DMS53 treated with DMSO at 0.1 percent for 48 hours (cell line): ENCODE results near the gene SAMM50.
A peak's percentile ranks its signal among the peaks of the same experiment; 100 is the strongest.

Source experiments
- DNase-seq: peaks from one replicate; lab custom pipeline; 2025; ENCODE audit not compliant: unreplicated experiment; lab: John Stamatoyannopoulos, UW

The SAMM50 gene

GRCh38 chr22:44026630-44027511, 71.6 kb downstream of the SAMM50 start:
- no peak for DNase-seq

GRCh38 chr22:44028091-44028490, 72.8 kb downstream of the SAMM50 start:
- DNase-seq = no peak

- no peak for DNase-seq
Measured at GRCh38 chr22:44029069-44029468, 73.8 kb downstream of the SAMM50 start.

GRCh38 chr22:44030051-44030701, 74.9 kb downstream of the SAMM50 start:
- DNase-seq = no peak

- DNase-seq = no peak
Measured at GRCh38 chr22:44030702-44031082, 75.5 kb downstream of the SAMM50 start.

- no peak for DNase-seq
Measured at GRCh38 chr22:44031158-44031952, 76.1 kb downstream of the SAMM50 start.

- no peak for DNase-seq
Measured at GRCh38 chr22:44032126-44032730, 77.0 kb downstream of the SAMM50 start.

- DNase-seq = no peak
Measured at GRCh38 chr22:44033287-44033686, 78.0 kb downstream of the SAMM50 start.

- DNase-seq = no peak
Measured at GRCh38 chr22:44033694-44034093, 78.5 kb downstream of the SAMM50 start.

GRCh38 chr22:44037519-44038375, 82.5 kb downstream of the SAMM50 start:
- peak; percentile 28 for DNase-seq

- no peak for DNase-seq
Measured at GRCh38 chr22:44039566-44040171, 84.4 kb downstream of the SAMM50 start.

- no peak for DNase-seq
Measured at GRCh38 chr22:44042249-44043218, 87.3 kb downstream of the SAMM50 start.

- DNase-seq = no peak
Measured at GRCh38 chr22:44045145-44045544, 89.9 kb downstream of the SAMM50 start.
